Measurements from ENCODE around the gene BBLN. TPM values are rescaled to one million over a fixed set of nuclear protein-coding genes. Genes with fewer than 3 reads are reported as not detected.

The BBLN gene
- total RNA-seq, 1 donor from 2014 or later: 406 TPM

DNA sequence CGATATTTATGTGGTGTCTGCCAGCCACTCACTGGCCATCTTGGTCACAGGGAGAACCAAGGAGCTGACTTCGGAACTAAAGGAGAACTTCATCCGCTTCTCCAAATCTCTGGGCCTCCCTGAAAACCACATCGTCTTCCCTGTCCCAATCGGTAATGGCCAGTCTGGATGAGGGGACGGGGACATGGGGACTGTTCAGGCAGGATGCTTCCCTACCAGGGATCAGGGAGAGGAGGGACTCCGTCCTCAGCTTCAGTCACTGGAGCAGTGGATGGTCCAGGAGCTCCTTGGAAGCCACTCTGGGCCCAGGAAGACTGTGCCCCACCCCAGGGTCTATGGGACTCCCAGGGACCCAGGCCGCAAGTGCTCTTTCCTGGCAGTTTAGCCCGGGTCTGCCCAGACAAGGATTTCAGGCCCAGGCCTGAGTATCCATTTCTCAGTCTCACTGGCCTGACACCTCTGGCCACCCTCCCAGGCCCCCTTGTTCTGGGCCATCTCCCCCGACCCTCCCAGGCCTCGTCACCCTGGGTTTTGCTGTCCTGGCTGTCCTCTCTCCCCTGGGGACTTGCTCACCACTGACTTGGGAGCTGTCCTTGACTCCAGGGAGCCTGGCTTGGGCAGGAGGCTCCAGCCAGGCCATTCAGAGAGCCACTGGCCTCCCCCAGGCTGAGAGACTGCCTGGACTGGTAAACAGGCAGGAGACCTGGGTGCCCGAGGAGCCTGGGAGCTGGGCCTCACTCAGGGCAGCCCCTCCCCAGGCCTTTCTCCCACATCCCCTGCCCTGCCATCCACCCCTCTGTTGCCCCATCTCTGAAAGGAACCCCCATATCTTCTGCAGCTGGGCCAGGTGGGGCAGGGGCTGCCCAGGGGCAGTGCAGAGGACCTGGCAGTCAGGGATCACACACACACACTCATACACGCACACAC, 7.7 kb upstream of the BBLN start:
- DNase-seq (ENCODE audit: low read depth): no peak
- no peak overlapping the region for H3K4me3 ChIP-seq (ENCODE audit: low read depth, low read length)
- no peaks in the 10 kb centered on the region for H3K36me3 ChIP-seq (ENCODE audit: control insufficient read depth, insufficient read depth, low read length)
- TF ChIP-seq, protein P1, sequence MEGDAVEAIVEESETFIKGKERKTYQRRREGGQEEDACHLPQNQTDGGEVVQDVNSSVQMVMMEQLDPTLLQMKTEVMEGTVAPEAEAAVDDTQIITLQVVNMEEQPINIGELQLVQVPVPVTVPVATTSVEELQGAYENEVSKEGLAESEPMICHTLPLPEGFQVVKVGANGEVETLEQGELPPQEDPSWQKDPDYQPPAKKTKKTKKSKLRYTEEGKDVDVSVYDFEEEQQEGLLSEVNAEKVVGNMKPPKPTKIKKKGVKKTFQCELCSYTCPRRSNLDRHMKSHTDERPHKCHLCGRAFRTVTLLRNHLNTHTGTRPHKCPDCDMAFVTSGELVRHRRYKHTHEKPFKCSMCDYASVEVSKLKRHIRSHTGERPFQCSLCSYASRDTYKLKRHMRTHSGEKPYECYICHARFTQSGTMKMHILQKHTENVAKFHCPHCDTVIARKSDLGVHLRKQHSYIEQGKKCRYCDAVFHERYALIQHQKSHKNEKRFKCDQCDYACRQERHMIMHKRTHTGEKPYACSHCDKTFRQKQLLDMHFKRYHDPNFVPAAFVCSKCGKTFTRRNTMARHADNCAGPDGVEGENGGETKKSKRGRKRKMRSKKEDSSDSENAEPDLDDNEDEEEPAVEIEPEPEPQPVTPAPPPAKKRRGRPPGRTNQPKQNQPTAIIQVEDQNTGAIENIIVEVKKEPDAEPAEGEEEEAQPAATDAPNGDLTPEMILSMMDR (IDR thresholded peaks at IDR 0.05; ENCODE audit: insufficient read depth, low read length, poor library complexity, severe bottlenecking): no peak
- H3K27me3 ChIP-seq (ENCODE audit: control insufficient read depth, insufficient read depth, low read length): no peaks in the 10 kb centered on the region

DNA sequence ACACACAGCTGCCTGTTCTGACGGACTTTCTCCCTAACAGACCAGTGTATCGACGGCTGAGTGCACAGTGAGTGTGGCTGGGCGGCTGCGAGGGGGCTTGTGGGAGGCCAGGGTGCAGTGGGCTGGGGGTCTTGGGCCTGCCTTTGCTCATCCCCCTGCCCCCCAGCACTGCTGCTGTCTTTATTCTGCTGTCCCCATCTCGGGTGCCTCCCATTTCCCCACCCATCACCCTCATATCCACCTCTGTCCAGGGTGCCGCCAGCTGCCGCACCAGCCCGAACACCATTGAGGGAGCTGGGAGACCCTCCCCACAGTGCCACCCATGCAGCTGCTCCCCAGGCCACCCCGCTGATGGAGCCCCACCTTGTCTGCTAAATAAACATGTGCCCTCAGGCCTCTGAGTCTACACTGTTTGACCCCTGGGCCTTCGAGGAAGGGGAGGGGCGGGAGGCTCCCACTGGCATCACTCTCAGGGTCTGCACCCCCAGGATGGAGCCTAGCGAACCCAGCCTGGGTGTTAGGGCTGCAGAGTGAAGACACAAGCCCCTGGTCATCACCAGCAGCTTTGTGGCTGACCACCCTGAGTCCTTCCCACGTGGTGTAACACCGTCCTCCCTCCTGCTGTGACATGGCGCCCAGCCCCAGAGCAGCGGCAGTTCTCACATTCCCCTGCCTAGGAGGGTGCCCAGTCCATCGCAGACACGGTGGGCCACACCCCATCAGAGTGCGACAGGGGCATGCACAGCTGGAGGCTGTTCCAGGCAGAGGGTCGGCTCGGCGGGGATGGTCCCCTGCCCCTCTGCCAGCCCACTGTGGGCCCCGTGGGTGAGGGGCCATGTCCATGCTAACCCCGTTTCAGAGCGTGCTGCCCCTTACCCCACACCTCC, 6.8 kb upstream of the BBLN start:
- Histone ChIP-seq H3K36me3 (ENCODE audit: control insufficient read depth, insufficient read depth, low read length) (no peaks in the 10 kb centered on the region), H3K27me3 (ENCODE audit: control insufficient read depth, insufficient read depth, low read length) (no peaks in the 10 kb centered on the region), H3K4me3 (ENCODE audit: low read depth, low read length) (no peak overlapping the region)
- TF ChIP-seq, protein P1 (IDR thresholded peaks at IDR 0.05; ENCODE audit: insufficient read depth, low read length, poor library complexity, severe bottlenecking): no peak
- no peak for DNase-seq (ENCODE audit: low read depth)

DNA sequence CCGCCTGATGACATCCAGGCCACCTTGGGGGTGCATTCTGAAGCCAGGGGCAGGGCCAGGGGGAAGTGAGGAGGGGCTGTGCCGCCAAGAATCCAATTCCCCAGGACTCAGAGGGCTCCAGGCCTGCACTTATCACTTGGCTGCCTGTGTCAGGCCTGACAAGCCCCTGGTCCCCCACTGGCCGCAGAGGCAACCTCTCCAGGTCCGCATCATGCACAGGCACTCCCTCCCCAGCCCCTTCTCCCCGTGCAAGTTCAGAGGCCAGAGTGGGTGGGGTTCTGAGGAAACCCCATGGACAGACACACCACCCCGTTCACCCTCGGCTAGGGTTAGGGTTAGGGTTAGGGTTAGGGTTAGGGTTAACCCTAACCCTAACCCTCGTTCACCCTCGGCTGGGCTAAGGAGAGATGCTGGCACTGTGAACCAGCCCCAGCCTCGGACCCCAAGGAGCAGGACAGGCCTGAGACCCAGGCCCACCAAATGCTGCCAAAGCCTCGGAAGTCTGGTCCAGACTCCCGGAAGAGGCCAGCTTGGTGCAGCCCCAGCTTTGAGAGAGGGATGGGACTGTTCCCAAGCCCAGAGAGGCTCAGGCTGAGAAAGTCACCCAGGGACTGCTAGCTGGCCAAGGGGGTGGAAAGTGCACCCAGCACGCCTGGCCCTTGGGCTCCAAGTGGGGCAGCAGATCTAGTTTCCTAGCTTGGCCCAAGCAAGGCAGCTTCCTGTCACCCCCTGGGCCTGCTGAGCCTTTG, 5.9 kb upstream of the BBLN start:
- no peaks in the 10 kb centered on the region for H3K36me3 ChIP-seq (ENCODE audit: control insufficient read depth, insufficient read depth, low read length)
- TF ChIP-seq, protein P1 (IDR thresholded peaks at IDR 0.05; ENCODE audit: insufficient read depth, low read length, poor library complexity, severe bottlenecking): no peak
- no peak overlapping the region for H3K4me3 ChIP-seq (ENCODE audit: low read depth, low read length)
- H3K27me3 ChIP-seq (ENCODE audit: control insufficient read depth, insufficient read depth, low read length): no peaks in the 10 kb centered on the region
- no peak for DNase-seq (ENCODE audit: low read depth)

DNA sequence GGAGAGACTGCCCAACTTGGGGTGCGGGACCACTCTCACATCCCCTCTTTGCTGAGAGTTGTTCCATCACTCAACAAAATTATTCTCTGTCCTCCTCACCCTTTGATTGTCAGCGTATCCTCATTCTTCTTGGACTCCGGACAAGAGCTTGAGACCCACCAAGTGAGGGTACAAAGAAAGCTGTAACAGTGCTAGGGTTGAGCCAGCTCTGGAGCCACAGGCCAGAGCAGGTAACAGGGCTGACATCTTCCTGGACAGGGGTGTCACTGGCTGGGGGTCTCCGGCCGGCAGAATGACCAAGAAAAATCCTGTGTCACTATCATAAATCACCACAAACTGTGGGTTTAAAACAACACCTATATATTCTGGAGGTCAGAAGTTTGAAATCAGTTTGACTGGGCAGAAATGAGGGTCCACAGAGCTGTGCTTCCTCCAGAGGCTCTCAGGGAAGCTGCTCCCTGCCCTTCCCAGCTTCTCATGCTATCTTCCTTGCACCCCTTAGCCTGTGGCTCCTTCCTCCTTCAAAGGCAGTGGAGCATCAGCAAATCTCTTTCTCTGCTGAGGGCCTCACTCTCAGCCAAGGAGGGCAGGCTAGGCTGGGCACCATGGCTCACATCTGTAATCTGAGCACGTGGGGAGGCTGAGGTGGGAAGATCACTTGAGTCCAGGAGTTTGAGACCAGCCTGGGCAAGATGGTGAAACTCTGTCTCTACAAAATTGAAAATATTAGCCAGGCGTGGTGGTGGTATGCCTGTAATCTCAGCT, 4.1 kb upstream of the BBLN start:
- Histone ChIP-seq H3K36me3 (ENCODE audit: control insufficient read depth, insufficient read depth, low read length) (no peaks in the 10 kb centered on the region), H3K27me3 (ENCODE audit: control insufficient read depth, insufficient read depth, low read length) (no peaks in the 10 kb centered on the region), H3K4me3 (ENCODE audit: low read depth, low read length) (no peak overlapping the region)
- no peak for DNase-seq (ENCODE audit: low read depth)
- TF ChIP-seq, protein P1 (IDR thresholded peaks at IDR 0.05; ENCODE audit: insufficient read depth, low read length, poor library complexity, severe bottlenecking): no peak

DNA sequence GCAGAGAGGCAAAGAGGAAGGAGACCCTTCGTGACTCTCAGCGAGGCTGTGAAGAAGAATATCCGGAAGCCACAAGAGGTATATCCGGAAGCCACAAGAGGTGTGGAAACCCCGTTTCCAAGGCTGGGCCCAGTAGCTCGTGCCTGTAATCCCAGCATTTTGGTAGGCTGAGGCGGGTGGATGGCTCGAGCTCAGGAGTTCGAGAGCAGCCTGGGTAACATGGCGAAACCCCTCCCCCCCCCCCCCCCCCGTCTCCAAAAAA, 612 bp upstream of the BBLN start:
- Histone ChIP-seq H3K27me3 (ENCODE audit: control insufficient read depth, insufficient read depth, low read length) (no peaks in the 10 kb centered on the region), H3K36me3 (ENCODE audit: control insufficient read depth, insufficient read depth, low read length) (no peaks in the 10 kb centered on the region), H3K4me3 (ENCODE audit: low read depth, low read length) (peak overlapping the region; percentile 37)
- DNase-seq (ENCODE audit: low read depth): no peak
- TF ChIP-seq, protein P1 (IDR thresholded peaks at IDR 0.05; ENCODE audit: insufficient read depth, low read length, poor library complexity, severe bottlenecking): no peak

All from kidney epithelial cell (primary cell).